KMS-11 (cell line): ENCODE results near the gene RPS2.

Source experiments
- H2AFZ ChIP-seq: fragments of 200-600 bp; sonication (generic); 2 replicates; pipeline ENCODE4 v1.6.1; 2016; ENCODE audit warnings: antibody characterized with exemption, mixed run types, low read depth
- H3K27ac ChIP-seq: fragments of 200-600 bp; sonication (generic); 2 replicates; pipeline ENCODE4 v1.6.1; 2016; ENCODE audit warnings: mild to moderate bottlenecking, mixed run types
- H3K27me3 ChIP-seq: fragments of 200-600 bp; sonication (generic); 2 replicates; pipeline ENCODE4 v1.6.1; 2017; ENCODE audit warnings: mild to moderate bottlenecking, low read depth, mixed run types, moderate library complexity; ENCODE audit not compliant: insufficient read depth
- H3K36me3 ChIP-seq: fragments of 200-600 bp; sonication (generic); 2 replicates; pipeline ENCODE4 v1.6.1; 2017; ENCODE audit warnings: mild to moderate bottlenecking, mixed run types; ENCODE audit not compliant: insufficient read depth
- H3K4me1 ChIP-seq: fragments of 200-600 bp; sonication (generic); 2 replicates; pipeline ENCODE4 v1.6.1; 2016; ENCODE audit warnings: mild to moderate bottlenecking, low read depth, mixed run types; ENCODE audit not compliant: poor library complexity, severe bottlenecking
- H3K4me2 ChIP-seq: fragments of 200-600 bp; sonication (generic); 2 replicates; pipeline ENCODE4 v1.7.0; 2016; ENCODE audit warnings: mild to moderate bottlenecking, mixed run types
- H3K4me3 ChIP-seq: fragments of 200-600 bp; sonication (generic); IDR thresholded peaks from 2 replicates; pipeline ENCODE4 v1.6.1; 2017; ENCODE audit warnings: low read depth, low read length, mixed read lengths; ENCODE audit not compliant: insufficient read depth
- H3K79me2 ChIP-seq: fragments of 200-600 bp; sonication (generic); 2 replicates; pipeline ENCODE4 v1.6.1; 2016; ENCODE audit warnings: low read depth, mixed run types; ENCODE audit not compliant: insufficient read depth
- H3K9ac ChIP-seq: fragments of 200-600 bp; sonication (generic); 2 replicates; pipeline ENCODE4 v1.6.1; 2016; ENCODE audit warnings: mild to moderate bottlenecking, mixed run types
- H4K20me1 ChIP-seq: fragments of 200-600 bp; sonication (generic); 2 replicates; pipeline ENCODE4 v1.6.1; 2016; ENCODE audit warnings: mild to moderate bottlenecking, mixed run types; ENCODE audit not compliant: insufficient read depth
- CTCF ChIP-seq: fragments of 200-600 bp; sonication (generic); conservative IDR thresholded peaks from 2 replicates; pipeline ENCODE4 v1.6.1; 2017; ENCODE audit warnings: low read depth, mild to moderate bottlenecking, antibody characterized with exemption, low read length, moderate library complexity, mixed read lengths

RPS2 gene

DNA sequence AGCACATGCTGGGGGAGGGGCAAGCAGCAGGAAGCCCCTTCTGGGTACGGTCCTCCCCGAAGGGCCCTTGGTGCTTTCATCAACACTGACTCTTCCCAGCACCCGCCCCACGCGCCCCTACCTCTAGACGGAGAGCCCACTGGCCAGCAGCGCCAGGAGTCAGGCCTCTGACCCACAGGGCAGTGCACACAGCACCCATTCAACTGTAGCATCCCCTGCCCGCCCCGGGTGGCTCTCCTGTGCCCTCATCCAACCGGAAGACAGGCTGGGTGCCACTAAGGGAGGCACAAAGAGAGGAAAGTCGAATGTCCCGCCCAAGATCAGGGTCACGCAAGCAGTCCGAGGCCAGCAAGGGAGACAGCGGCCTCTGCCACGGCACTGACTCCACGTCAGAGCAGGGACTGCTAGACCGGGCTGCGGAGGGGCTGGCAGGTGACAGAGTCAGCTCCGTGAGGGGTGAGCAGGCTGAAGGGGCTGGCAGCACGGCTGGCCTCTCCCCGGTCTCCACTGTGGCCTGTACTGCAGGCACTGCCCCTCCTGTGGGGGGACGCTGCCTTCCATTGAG is 31.4 kb downstream of the RPS2 start:
- no peak overlapping the region for H3K9ac ChIP-seq
- no peaks in the 10 kb centered on the region for H3K36me3 ChIP-seq
- H3K27me3 ChIP-seq: peaks cover 21% of the 10 kb centered on the region; the same call in 1 of the 2 replicates
- H3K4me1 ChIP-seq: peaks cover 3% of the 10 kb centered on the region
- no peaks in the 10 kb centered on the region for H4K20me1 ChIP-seq
- no peak overlapping the region for H3K4me2 ChIP-seq
- H3K79me2 ChIP-seq: no peaks in the 10 kb centered on the region
- TF ChIP-seq CTCF: no peak
- H2AFZ ChIP-seq: no peak overlapping the region
- H3K27ac ChIP-seq: no peak overlapping the region
- H3K4me3 ChIP-seq: no peak overlapping the region

- no peak for TF ChIP-seq CTCF
- Histone ChIP-seq H2AFZ (no peak overlapping the region), H4K20me1 (no peaks in the 10 kb centered on the region), H3K27me3 (peaks cover 21% of the 10 kb centered on the region; the same call in 1 of the 2 replicates), H3K27ac (no peak overlapping the region), H3K36me3 (no peaks in the 10 kb centered on the region), H3K79me2 (no peaks in the 10 kb centered on the region), H3K4me1 (peaks cover 3% of the 10 kb centered on the region), H3K9ac (no peak overlapping the region), H3K4me2 (no peak overlapping the region), H3K4me3 (no peak overlapping the region)
These were observed 32.3 kb downstream of the RPS2 start for GRCh38 chr16:1932050-1933028.

DNA sequence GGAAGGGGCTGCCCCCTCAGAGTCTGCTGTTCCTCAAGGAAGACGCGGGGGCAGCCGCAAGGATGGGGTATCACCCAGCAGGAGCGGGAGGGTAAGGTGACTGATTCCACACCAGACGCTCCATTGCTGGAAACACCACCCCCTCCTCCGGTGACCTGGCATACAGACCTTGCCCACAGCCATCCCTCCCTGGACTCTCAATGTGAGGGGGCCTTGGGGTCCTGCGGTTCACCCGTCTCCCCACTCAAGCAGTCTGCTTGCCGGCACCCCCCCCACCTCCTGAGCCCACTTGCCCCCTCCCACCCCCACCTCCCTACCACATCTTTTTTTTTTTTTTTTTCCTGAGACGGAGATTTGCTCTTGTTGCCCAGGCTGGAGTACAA is 34.3 kb downstream of the RPS2 start:
- no peak for TF ChIP-seq CTCF

GRCh38 chr16:1929578-1930337 is 34.9 kb downstream of the RPS2 start:
- H4K20me1 ChIP-seq: no peaks in the 10 kb centered on the region
- H3K4me1 ChIP-seq: peaks cover 3% of the 10 kb centered on the region
- H3K9ac ChIP-seq: peak overlapping the region; percentile 37; the same call in 1 of the 2 replicates
- TF ChIP-seq CTCF: peak; percentile 88
- no peaks in the 10 kb centered on the region for H3K36me3 ChIP-seq
- H3K4me3 ChIP-seq: no peak overlapping the region
- H3K4me2 ChIP-seq: peak overlapping the region; percentile 51
- H3K79me2 ChIP-seq: no peaks in the 10 kb centered on the region
- H3K27me3 ChIP-seq: peaks cover 37% of the 10 kb centered on the region
- H3K27ac ChIP-seq: no peak overlapping the region
- peak overlapping the region; percentile 98 for H2AFZ ChIP-seq

More for the DNA sequence above, 34.3 kb downstream of the RPS2 start:
- Histone ChIP-seq H3K27me3 (peaks cover 33% of the 10 kb centered on the region; the same call in 1 of the 2 replicates), H3K27ac (no peak overlapping the region), H3K4me3 (no peak overlapping the region), H2AFZ (peak overlapping the region; percentile 98), H4K20me1 (no peaks in the 10 kb centered on the region), H3K79me2 (no peaks in the 10 kb centered on the region), H3K9ac (no peak overlapping the region), H3K4me1 (peaks cover 3% of the 10 kb centered on the region), H3K4me2 (no peak overlapping the region), H3K36me3 (no peaks in the 10 kb centered on the region)
